Gastroesophageal sphincter (tissue), 3 donors: ENCODE data around the gene PSMB7.

ENCODE experiments used
- POLR2A ChIP-seq, 2 donors: fragments of 450-650 bp; IDR thresholded peaks; one replicate each; pipeline ENCODE4 v1.6.1; 2017; ENCODE audit warnings: antibody characterized with exemption in 2 of 2, mild to moderate bottlenecking in 2 of 2, moderate library complexity in 1 of 2
- TF ChIP-seq, protein P1 (sequence below), 4 experiments: fragments of 200-600 bp in 2 of 4; fragments of 450-650 bp in 2 of 4; sonication (generic) in 1 of 4; IDR thresholded peaks; one replicate each; pipeline ENCODE4 v1.5.1; 2017 to 2019; ENCODE audit warnings: antibody characterized with exemption in 4 of 4, mild to moderate bottlenecking in 2 of 4, moderate library complexity in 2 of 4

DNA sequence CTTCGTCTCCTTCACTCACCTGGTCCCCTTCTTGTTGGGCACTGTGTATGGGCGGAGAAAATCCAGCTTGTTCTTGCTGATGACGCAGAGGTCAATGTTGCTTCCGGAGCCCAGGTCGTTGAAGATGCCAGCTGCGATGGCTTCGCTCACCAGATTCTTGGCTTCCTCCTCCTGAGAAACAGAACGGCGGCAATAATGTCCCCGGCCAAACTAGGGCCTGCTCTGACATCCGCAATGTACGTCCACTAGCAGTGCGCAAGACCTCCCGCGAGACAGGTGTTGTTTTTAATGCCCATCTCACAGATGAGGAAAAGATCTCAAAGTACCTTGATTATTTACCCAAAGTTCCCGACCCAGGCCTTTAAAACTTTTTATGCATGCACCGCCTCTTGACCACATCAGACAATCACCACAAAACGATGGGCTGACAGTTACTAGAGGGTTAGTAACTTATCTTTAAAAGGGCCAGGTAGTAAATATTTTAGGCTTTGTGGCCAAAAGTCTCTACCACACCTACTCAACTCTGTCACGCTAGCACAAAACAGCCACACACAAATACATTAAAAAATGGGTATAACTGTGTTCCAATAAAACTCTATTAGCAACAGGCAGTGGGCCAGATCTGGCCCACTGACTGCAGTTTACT is 58.4 kb downstream of the PSMB7 start:
- TF ChIP-seq, protein P1, sequence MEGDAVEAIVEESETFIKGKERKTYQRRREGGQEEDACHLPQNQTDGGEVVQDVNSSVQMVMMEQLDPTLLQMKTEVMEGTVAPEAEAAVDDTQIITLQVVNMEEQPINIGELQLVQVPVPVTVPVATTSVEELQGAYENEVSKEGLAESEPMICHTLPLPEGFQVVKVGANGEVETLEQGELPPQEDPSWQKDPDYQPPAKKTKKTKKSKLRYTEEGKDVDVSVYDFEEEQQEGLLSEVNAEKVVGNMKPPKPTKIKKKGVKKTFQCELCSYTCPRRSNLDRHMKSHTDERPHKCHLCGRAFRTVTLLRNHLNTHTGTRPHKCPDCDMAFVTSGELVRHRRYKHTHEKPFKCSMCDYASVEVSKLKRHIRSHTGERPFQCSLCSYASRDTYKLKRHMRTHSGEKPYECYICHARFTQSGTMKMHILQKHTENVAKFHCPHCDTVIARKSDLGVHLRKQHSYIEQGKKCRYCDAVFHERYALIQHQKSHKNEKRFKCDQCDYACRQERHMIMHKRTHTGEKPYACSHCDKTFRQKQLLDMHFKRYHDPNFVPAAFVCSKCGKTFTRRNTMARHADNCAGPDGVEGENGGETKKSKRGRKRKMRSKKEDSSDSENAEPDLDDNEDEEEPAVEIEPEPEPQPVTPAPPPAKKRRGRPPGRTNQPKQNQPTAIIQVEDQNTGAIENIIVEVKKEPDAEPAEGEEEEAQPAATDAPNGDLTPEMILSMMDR (IDR thresholded peaks at IDR 0.05), result no peak
- no peak for TF ChIP-seq POLR2A (IDR thresholded peaks at IDR 0.05)
